ENCODE measurements around the gene TECTA. TPM values are rescaled to one million over a fixed set of nuclear protein-coding genes. Genes with fewer than 3 reads are reported as not detected.

TECTA gene
- total RNA-seq, 1 experiment from 2014 or later, result 0.37 TPM

- TF ChIP-seq MAX (CRISPR knock-in tag; IDR thresholded peaks at IDR 0.05) (no peak), ZNF396 (CRISPR knock-in tag; IDR thresholded peaks at IDR 0.05; ENCODE audit: borderline replicate concordance) (no peak), NR2C2 (CRISPR knock-in tag; IDR thresholded peaks at IDR 0.05) (no peak; the same call in 1 of the 2 replicates), USF1 (CRISPR knock-in tag; IDR thresholded peaks at IDR 0.05) (no peak; the same call in 1 of the 2 replicates), E2F5 (CRISPR knock-in tag; IDR thresholded peaks at IDR 0.05) (no peak), IRF1 (CRISPR knock-in tag; IDR thresholded peaks at IDR 0.05) (no peak)
Measured at GRCh38 chr11:121082670-121083069, 18.4 kb upstream of the TECTA start (continued).

- Mint-ChIP-seq H3K36me3 (peaks cover 9% of the 10 kb centered on the region), H3K27me3 (ENCODE audit: low read depth) (no peaks in the 10 kb centered on the region), H3K4me1 (no peaks in the 10 kb centered on the region), H3K4me3 (no peak overlapping the region), H3K9me3 (no peaks in the 10 kb centered on the region), H3K27ac (no peak overlapping the region)
- ATAC-seq (no peak), DNase-seq (ENCODE audit: low spot score) (no peak)
- CTCF ChIA-PET, result no interaction called here
- POLR2A ChIA-PET, result interaction anchor here (0.7 kb wide), 1 partner anchor 253 kb away, joined by 3 read pairs; no protein-coding TSS in a partner anchor
- TF ChIP-seq NFATC4 (CRISPR knock-in tag; IDR thresholded peaks at IDR 0.05) (no peak), KAT7 (CRISPR knock-in tag; IDR thresholded peaks at IDR 0.05; ENCODE audit: borderline replicate concordance) (no peak), ZNF138 (CRISPR knock-in tag; conservative IDR thresholded peaks at IDR 0.05) (no peak), ZNF317 (CRISPR knock-in tag; IDR thresholded peaks at IDR 0.05; ENCODE audit: borderline replicate concordance, low read depth) (no peak), MAX (CRISPR knock-in tag; IDR thresholded peaks at IDR 0.05) (no peak), TCF7 (CRISPR knock-in tag; IDR thresholded peaks at IDR 0.05; ENCODE audit: low read depth) (no peak), JAZF1 (CRISPR knock-in tag; IDR thresholded peaks at IDR 0.05) (no peak), RELA (CRISPR knock-in tag; IDR thresholded peaks at IDR 0.05; ENCODE audit: borderline replicate concordance) (no peak), HMGXB4 (CRISPR knock-in tag; IDR thresholded peaks at IDR 0.05) (no peak), GABPB1 (CRISPR knock-in tag; IDR thresholded peaks at IDR 0.05) (no peak), ZBTB21 (CRISPR knock-in tag; IDR thresholded peaks at IDR 0.05; ENCODE audit: borderline replicate concordance) (no peak), USF2 (CRISPR knock-in tag; IDR thresholded peaks at IDR 0.05) (no peak), ARID4B (CRISPR knock-in tag; IDR thresholded peaks at IDR 0.05; ENCODE audit: borderline replicate concordance) (no peak), CTCF (IDR thresholded peaks at IDR 0.05) (no peak), ZNF263 (CRISPR knock-in tag; IDR thresholded peaks at IDR 0.05; ENCODE audit: low read depth) (no peak), JUN (CRISPR knock-in tag; IDR thresholded peaks at IDR 0.05) (no peak), PREB (CRISPR knock-in tag; IDR thresholded peaks at IDR 0.05; ENCODE audit: borderline replicate concordance) (no peak), IRF1 (CRISPR knock-in tag; IDR thresholded peaks at IDR 0.05) (no peak)
Measured at GRCh38 chr11:121086866-121087265, 14.2 kb upstream of the TECTA start.

Measured in WTC11 (cell line).